Activated CD4-positive, alpha-beta memory T cell treated with anti-CD3 and anti-CD28 coated beads for 36 hours (primary cell): Measurements from ENCODE around the gene GLS2. TPM values are rescaled to one million over a fixed set of nuclear protein-coding genes. Genes with fewer than 3 reads are reported as not detected.

Experiments used
- CTCF ChIA-PET: fragments of 350-600 bp; sonication (Branson Sonifier 250); formaldehyde crosslinking; loops from one replicate; lab custom pipeline; 2021; ENCODE audit warnings: antibody characterized with exemption, inconsistent platforms; lab: Charles Lee
- POLR2A ChIA-PET: fragments of 350-600 bp; sonication (Branson Sonifier 250); formaldehyde crosslinking; loops from one replicate; lab custom pipeline; 2021; ENCODE audit warnings: antibody characterized with exemption; lab: Charles Lee
- DNase-seq: peaks from one replicate; pipeline ENCODE4 v3.0.0-alpha.2; 2020
- H3K27ac Mint-ChIP-seq: one replicate; pipeline ENCODE4 v1.8.0; 2021; ENCODE audit warnings: mixed read lengths
- H3K27me3 Mint-ChIP-seq: one replicate; pipeline ENCODE4 v1.8.0; 2021; ENCODE audit warnings: mixed read lengths
- H3K36me3 Mint-ChIP-seq: one replicate; pipeline ENCODE4 v1.8.0; 2021; ENCODE audit warnings: mixed read lengths
- H3K4me1 Mint-ChIP-seq: one replicate; pipeline ENCODE4 v1.8.0; 2021; ENCODE audit warnings: low read depth, mixed read lengths
- H3K4me3 Mint-ChIP-seq: one replicate; pipeline ENCODE4 v1.8.0; 2021; ENCODE audit warnings: mild to moderate bottlenecking, mixed read lengths
- H3K9me3 Mint-ChIP-seq: one replicate; pipeline ENCODE4 v1.8.0; 2021; ENCODE audit warnings: mixed read lengths
- intact Hi-C: fragments of 100-400 bp; cut with micrococcal nuclease; formaldehyde crosslinking; loops from one replicate; pipeline ENCODE4 v1.15.1; 2023
- total RNA-seq, 2 experiments: library from RNA; stranded (reverse); gene quantifications; one replicate each; pipeline ENCODE4 v1.2.3, GENCODE V29; 2021

The GLS2 gene
- total RNA-seq, 2 experiments from 2014 or later: 5.5 to 6.1 TPM

- Mint-ChIP-seq H3K4me1 (no peaks in the 10 kb centered on the region), H3K36me3 (peaks cover 31% of the 10 kb centered on the region), H3K27me3 (no peaks in the 10 kb centered on the region), H3K4me3 (no peak overlapping the region), H3K27ac (no peak overlapping the region), H3K9me3 (no peaks in the 10 kb centered on the region)
- intact Hi-C loops: no loop called here
- ChIA-PET POLR2A (no interaction called here), CTCF (interaction anchor here (0.8 kb wide), 1 partner anchor 392 kb away, joined by 3 read pairs; no protein-coding TSS in a partner anchor)
- no peak for DNase-seq
These were observed 56.1 kb downstream of the GLS2 start for GRCh38 chr12:56431850-56432249.

DNA sequence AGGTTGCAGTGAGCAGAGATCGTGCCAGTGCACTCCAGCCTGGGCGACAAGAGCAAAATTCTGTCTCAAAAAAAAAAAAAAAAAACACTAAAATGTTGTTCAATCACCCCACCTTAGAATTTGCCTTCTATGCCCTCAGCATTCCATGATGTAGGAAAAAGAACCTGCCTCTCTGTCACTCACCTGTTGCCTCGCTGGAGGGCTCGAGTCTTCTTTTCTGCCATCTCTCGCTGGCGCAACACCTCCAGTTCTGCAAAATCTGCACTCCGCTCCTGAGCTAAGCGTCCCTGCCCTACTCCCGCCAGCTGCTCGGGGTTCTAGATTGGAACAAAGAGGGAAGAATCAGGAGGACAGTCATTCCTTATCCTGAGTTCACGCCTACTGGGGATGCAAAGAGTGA lies 56.7 kb downstream of the GLS2 start:
- intact Hi-C loops: no loop called here
- Mint-ChIP-seq H3K36me3 (peaks cover 32% of the 10 kb centered on the region), H3K4me1 (no peaks in the 10 kb centered on the region), H3K9me3 (no peaks in the 10 kb centered on the region), H3K4me3 (no peak overlapping the region), H3K27ac (no peak overlapping the region), H3K27me3 (no peaks in the 10 kb centered on the region)
- no peak for DNase-seq
- ChIA-PET POLR2A (no interaction called here), CTCF (no interaction called here)

GRCh38 chr12:56425940-56426438 lies 62.0 kb downstream of the GLS2 start:
- CTCF ChIA-PET: interaction anchor here (0.6 to 2.2 kb wide), 2 partner anchors 38 to 176 kb away, joined by 3 to 12 read pairs; no protein-coding TSS in a partner anchor
- intact Hi-C loops: no loop called here
- Mint-ChIP-seq H3K4me3 (no peak overlapping the region), H3K9me3 (no peaks in the 10 kb centered on the region), H3K27me3 (no peaks in the 10 kb centered on the region), H3K27ac (no peak overlapping the region), H3K4me1 (peaks cover 4% of the 10 kb centered on the region), H3K36me3 (peaks cover 55% of the 10 kb centered on the region)
- no peak for DNase-seq
- POLR2A ChIA-PET: interaction anchor here (1.4 kb wide), 1 partner anchor 23 kb away, joined by 4 read pairs; the partner anchor contains the start of gene TIMELESS

DNA sequence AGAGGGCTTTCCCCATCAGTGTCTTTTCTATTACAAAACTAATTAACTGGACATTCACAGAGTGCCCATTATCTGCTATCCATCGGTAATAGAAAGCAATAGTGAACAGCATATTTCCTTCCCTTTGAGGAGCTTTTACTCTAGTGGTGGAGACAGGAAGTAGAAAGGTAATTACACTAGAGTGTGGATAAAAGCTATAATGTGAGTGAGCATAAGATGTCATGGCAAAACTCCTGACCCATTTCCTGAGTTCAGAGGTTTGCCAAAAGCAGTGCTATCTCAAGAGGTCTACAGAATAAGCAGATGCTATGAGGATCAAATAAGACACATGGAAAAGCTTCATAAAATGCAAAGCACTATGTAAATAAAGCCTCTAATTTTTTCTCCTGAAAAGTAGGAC lies 62.8 kb downstream of the GLS2 start:
- peaks cover 4% of the 10 kb centered on the region for H3K4me1 Mint-ChIP-seq
- no peaks in the 10 kb centered on the region for H3K9me3 Mint-ChIP-seq
- CTCF ChIA-PET: interaction anchor here (2.2 kb wide), 1 partner anchor 39 kb away, joined by 12 read pairs; no protein-coding TSS in a partner anchor
- H3K4me3 Mint-ChIP-seq: no peak overlapping the region
- POLR2A ChIA-PET: interaction anchor here (0.7 to 1.4 kb wide), 2 partner anchors 24 to 134 kb away, joined by 3 to 4 read pairs; partner anchors contain the start of gene TIMELESS
- no peak for DNase-seq
- no peaks in the 10 kb centered on the region for H3K27me3 Mint-ChIP-seq
- peaks cover 59% of the 10 kb centered on the region for H3K36me3 Mint-ChIP-seq
- H3K27ac Mint-ChIP-seq: no peak overlapping the region
- intact Hi-C loops: no loop called here

Other genes starting within 250 kb of the GLS2 start
- 10 to 100 TPM; 34.1 to 37.0 TPM for gene ANKRD52, start 229.8 kb downstream of the GLS2 start, total RNA-seq
- 1 to 10 TPM; 6.3 to 7.0 TPM for gene COQ10A, start 221.2 kb downstream of the GLS2 start, total RNA-seq
- gene CS, start 187.8 kb downstream of the GLS2 start, total RNA-seq: 100 to 1,000 TPM; 304 to 309 TPM
- gene CNPY2, start 172.2 kb downstream of the GLS2 start, total RNA-seq: 10 to 100 TPM; 74.7 to 91.6 TPM
- 10 to 100 TPM; 49.0 to 51.2 TPM for gene PAN2, start 154.2 kb downstream of the GLS2 start, total RNA-seq
- gene IL23A, start 149.3 kb downstream of the GLS2 start, total RNA-seq: 10 to 100 TPM; 47.6 to 48.5 TPM
- gene STAT2, start 128.1 kb downstream of the GLS2 start, total RNA-seq: 100 to 1,000 TPM; 125 to 139 TPM
- not detected for gene APOF, start 125.3 kb downstream of the GLS2 start, total RNA-seq
- 10 to 100 TPM; 60.1 to 62.6 TPM for gene TIMELESS, start 38.7 kb downstream of the GLS2 start, total RNA-seq
- gene MIP, start 33.5 kb downstream of the GLS2 start, total RNA-seq: not detected
- 1 to 10 TPM; 2.4 to 2.9 TPM for gene SPRYD4, start 19.6 kb downstream of the GLS2 start, total RNA-seq
- 1 to 10 TPM; 2.2 to 2.9 TPM for gene RBMS2, start 33.7 kb upstream of the GLS2 start, total RNA-seq
- gene BAZ2A, start 142.2 kb upstream of the GLS2 start, total RNA-seq: 100 to 1,000 TPM in 1 of 2 experiments, 10 to 100 TPM in 1; 90.7 to 111 TPM
- gene ATP5F1B, start 157.8 kb upstream of the GLS2 start, total RNA-seq: 100 to 1,000 TPM; 709 to 722 TPM
- gene PTGES3, start 200.1 kb upstream of the GLS2 start, total RNA-seq: 100 to 1,000 TPM; 355 to 356 TPM
- gene NACA, start 237.1 kb upstream of the GLS2 start, total RNA-seq: 1,000 to 10,000 TPM; 1,098 to 1,103 TPM